Measurements from ENCODE around the gene SH3D19.
"Not testable (repeated sequence)": the region's sequence is repeated elsewhere in the genome, so short reads cannot be mapped to it uniquely, and the experiment has no call there.

The SH3D19 gene

DNA sequence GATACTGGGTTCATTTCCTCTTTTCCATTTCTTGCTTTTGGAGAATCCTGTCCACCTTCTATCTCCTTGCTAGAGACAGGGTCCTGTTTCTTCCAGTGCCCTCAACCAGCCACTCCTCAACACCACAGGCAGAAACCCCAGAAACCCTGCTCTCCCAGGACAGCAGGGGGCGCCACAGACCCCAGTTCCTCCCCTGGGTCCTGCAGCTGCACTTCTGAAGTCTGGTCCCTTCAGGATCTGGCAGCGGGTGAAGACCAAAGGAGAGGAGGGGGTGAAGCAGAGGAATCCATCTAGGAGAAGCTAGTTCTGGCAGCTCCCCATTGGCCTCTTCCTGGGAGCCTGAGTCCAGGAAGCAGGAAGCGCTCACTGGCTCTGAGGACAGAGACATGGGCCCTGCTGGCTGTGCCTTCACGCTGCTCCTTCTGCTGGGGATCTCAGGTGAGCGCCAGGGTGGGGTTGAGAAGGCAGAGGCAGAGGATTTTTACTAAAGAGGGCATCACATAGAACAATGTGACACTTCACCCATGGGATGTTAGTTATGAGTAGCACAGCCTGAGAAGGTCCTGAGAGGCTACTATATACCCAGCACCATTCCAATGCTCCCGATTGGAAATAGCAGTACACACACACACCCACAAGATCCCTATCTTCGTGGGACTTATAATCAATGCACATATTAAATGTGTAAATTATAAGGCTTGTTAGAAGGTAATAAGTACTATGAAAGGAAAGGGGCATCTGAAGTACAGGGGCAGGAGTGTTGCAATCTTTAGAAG is 48.4 kb downstream of the SH3D19 start, which contains the start of gene PRSS48:
Gene PRSS48 (plus strand): TSS at position 375 of the 776 bp plus-strand sequence. CDS start 12 bp downstream, at position 387.
- peak in 1 of 2 donors; percentile 13 for DNase-seq (ENCODE audit: low read depth in 1 of 2, low spot score in 1 of 2)

DNA sequence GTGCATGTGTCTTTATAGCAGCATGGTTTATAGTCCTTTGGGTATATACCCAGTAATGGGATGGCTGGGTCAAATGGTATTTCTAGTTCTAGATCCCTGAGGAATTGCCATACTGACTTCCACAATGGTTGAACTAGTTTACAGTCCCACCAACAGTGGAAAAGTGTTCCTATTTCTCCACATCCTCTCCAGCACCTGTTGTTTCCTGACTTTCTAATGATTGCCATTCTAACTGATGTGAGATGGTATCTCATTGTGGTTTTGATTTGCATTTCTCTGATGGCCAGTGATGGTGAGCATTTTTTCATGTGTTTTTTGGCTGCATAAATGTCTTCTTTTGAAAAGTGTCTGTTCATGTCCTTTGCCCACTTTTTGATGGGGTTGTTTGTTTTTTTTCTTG is 56.5 kb downstream of the SH3D19 start:
- DNase-seq (ENCODE audit: low read depth in 1 of 2, low spot score in 1 of 2): not testable (repeated sequence)

DNA sequence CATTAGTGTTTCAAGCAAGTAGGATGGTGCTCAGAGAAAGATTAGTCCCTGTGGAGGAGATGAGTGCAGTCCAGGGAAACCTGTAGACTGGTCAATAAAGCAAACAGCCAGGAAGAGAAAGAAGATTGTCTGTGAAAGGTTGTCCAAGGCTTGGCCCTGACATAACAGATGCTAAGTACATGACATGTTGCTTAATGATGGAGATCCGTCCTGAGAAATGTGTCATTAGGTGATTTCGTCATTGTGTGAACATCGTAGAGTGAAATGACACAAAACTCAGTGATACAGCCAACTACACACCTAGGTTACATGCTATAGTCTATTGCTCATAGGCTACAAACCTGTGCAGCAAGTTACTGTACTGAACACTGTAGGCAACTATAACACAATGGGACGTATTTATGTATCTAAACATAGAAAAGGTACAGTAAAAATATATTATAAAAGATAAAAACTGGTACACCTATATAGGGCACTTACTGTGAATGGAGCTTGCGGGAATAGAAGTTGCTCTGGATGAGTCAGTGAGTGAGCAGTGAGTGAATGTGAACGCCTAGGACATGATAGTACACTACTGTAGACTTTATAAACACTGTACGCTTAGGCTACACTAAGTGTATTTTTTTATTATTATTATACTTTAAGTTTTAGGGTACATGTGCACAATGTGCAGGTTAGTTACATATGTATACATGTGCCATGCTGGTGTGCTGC is 57.4 kb downstream of the SH3D19 start:
- DNase-seq (ENCODE audit: low read depth in 1 of 2, low spot score in 1 of 2): no peak

DNA sequence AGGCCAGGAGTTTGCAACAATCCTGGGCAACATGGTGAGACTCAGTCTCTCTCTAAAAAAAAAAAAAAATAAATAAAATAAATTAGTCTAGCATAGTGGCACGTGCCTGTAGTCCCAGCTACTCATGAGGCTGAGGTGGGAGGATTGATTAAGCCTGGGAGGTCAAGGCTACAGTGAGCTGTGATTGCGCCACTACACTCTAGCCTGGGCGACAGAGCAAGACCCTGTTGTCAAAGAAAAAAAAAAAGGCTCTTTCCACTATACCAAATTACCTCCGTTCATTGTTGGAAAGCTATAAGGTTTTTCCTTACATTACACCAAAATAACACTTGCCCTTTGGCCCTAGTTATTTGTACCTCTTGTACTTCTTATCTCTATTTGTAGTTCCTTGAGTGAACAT is 58.3 kb downstream of the SH3D19 start:
- no peak for DNase-seq (ENCODE audit: low read depth in 1 of 2, low spot score in 1 of 2)

DNA sequence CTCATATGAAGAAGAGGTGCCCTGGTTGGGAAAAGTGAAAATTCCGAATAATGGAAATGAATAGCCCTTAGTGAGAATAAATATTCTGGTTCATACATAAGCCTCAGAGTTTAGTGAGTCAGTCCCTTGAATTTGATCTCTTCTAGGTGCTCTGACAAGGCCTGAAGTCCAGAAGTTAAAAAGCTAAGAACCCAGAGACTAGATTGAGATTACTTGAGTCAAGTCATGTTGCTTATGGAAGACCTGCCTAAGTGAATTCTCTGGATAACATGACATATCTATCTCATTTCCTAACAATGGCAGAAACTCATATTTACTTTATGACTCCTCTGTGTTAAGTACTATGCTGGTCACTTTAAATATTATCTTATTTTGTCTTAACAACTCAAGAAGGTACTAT is 58.9 kb downstream of the SH3D19 start:
- no peak for DNase-seq (ENCODE audit: low read depth in 1 of 2, low spot score in 1 of 2)

DNA sequence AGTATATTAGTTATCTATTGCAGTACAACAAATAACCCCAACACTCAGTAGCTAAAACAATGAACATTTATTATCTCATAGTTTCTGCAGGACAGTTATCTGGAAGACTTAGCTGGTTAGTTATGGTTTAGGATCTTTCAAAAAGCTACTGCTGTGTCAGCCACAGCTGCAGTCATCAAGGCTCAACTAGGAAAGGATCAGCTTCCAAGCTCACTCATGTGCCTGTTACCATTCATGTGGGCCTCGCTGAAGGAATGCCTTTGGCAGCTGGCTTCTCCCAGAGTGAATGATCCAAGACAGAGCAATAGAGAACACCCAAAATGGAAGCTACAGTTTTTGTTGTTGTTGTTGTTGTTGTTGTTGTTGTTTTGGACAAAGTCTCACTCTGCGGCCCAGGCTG is 62.0 kb downstream of the SH3D19 start:
- DNase-seq (ENCODE audit: low read depth in 1 of 2, low spot score in 1 of 2): no peak

DNA sequence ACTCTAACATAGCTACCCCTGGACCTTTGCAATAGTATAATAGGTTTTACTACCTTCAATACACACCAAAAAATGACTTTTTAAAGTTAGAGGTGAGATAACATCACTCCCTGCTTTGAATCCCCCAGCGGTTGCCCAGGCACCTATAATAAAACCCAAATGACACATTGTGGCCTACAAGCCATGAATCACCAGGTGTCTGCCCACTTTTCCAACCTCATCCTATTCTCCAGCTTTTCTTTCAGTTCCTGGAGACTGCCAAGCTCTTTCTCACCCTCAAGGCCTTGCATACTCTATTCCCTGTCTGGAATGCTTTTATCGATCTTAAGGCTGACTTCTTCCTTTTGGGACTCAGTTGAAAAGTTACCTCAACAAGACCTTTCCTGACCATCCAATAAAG is 64.9 kb downstream of the SH3D19 start:
- no peak for DNase-seq (ENCODE audit: low read depth in 1 of 2, low spot score in 1 of 2)

DNA sequence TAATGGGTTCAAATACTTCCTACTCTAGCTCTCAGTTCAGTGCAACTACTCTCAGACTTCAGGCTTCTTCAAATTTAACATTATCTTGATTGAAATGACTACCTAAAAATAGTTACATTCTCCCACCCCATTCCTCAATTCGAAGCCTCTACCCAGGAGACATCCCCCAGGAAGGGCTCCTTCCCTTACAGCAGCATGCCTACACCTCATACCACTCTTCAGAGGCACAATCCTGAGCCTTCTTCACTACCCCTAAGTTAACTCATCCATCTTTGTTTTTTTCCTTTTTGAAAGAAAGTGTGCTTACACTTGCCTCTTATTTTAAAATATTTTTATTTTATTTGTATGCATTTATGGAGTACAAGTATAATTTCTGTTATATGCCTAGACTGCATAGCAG is 65.7 kb downstream of the SH3D19 start:
- no peak for DNase-seq (ENCODE audit: low read depth in 1 of 2, low spot score in 1 of 2)

DNA sequence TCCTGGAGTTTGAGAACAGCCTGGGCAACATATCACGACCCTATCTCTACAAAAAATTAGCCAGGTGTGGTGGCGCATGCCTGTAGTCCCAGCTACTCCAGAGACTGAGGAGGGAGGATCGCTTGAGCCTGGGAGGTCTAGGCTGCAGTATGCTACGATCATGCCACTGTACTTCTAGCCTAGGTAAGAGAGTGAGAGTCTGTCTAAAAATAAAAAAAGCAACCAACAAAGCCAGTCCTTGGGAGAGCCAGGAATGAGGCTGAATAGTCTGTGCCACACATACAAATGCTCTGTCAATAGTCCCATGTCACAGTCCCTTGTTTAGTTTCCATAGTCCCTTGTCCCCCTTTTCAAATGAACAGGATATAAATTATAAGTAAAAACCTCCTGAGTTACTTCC is 67.7 kb downstream of the SH3D19 start:
- no peak for DNase-seq (ENCODE audit: low read depth in 1 of 2, low spot score in 1 of 2)

DNA sequence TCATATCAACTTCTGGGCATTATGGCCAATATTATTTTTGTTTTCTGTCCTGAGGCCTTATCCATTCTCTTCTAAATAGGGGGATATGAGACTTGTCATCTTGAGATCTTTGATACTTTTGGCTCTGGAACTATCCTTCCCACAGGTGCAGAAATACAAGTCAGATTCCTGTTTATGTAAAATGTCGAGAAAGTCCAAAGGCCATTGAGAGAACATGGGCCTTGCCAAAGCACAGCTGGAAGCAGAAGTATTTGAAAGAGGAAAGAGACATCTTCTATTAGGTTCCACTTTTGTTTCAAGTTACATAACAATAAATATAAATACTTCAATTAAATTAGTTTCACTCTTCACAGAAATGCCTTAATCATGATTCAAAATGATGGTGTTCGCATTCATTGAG is 69.3 kb downstream of the SH3D19 start:
- DNase-seq (ENCODE audit: low read depth in 1 of 2, low spot score in 1 of 2): no peak

DNA sequence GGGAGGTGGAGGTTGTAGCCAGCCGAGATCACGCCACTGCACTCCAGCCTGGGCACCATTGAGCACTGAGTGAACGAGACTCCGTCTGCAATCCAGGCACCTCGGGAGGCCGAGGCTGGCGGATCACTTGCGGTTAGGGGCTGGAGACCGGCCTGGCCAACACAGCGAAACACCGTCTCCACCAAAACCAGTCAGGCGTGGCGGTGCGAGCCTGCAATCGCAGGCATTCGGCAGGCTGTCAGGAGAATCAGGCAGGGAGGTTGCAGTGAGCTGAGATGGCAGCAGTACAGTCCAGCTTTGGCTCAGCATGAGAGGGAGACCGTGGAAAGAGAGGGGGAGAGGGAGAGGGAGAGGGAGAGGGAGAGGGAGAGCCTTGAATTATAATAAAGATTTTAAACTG is 69.7 kb downstream of the SH3D19 start:
- not testable (repeated sequence) for DNase-seq (ENCODE audit: low read depth in 1 of 2, low spot score in 1 of 2)

DNA sequence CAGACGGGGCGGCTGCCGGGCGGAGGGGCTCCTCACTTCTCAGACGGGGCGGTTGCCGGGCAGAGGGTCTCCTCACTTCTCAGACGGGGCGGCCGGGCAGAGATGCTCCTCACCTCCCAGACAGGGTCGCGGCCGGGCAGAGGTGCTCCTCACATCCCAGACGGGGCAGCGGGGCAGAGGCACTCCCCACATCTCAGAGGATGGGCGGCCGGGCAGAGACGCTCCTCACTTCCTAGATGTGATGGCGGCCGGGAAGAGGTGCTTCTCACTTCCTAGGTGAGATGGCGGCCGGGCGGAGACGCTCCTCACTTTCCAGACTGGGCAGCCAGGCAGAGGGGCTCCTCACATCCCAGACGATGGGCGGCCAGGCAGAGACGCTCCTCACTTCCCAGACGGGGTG is 70.2 kb downstream of the SH3D19 start:
- DNase-seq (ENCODE audit: low read depth in 1 of 2, low spot score in 1 of 2): not testable (repeated sequence)

DNA sequence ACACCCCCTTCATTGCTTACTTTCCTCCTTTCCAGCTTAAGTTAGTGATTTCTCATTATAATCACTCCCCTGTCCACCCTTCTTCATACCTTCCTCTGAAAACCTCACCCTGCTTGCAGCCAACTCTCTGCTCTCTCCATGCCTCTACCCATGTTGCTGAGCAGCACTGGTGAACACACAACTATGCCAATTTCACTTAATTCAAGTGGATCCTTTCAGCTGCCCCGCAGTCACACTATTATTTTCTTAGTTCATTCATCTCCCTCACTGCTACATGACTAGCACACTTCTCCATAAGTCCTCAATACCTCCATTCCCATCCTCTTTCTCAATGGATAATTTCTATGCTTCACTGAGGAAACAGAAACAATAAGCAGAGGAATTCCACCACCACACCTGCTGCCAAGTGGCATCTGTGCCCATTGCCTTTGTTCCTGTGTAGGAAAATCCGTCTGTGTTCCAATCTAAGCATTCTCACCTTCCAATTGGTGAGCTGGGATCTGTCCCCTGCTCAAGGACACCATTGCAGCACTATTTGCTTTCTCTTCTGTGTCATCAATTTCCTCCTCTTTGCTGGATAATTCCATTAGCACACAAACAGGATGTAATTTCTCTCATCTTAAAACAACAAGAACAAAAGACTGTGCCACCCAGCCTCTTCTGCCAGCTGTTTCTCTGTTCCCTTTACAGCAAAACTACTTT is 73.7 kb downstream of the SH3D19 start:
- DNase-seq (ENCODE audit: low read depth in 1 of 2, low spot score in 1 of 2): no peak

DNA sequence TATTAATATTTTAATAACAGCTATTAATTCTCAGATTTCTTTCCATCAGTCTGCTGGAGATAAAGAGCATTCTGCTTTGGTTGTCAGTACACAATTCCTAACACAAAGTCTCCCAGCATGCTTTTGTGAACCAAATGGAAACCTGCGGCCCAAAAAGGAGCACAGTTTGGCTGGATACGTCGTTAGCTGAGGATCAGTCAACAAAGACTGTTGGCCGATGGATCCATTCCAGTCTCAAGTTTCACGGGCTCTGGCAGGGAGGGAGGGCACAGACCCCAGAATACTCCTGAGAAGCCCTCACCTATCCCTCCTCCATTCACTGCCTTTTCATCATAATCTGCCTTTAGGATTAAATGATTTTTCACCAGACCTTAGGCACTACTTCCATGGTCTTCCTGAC is 74.7 kb downstream of the SH3D19 start:
- DNase-seq (ENCODE audit: low read depth in 1 of 2, low spot score in 1 of 2): no peak

DNA sequence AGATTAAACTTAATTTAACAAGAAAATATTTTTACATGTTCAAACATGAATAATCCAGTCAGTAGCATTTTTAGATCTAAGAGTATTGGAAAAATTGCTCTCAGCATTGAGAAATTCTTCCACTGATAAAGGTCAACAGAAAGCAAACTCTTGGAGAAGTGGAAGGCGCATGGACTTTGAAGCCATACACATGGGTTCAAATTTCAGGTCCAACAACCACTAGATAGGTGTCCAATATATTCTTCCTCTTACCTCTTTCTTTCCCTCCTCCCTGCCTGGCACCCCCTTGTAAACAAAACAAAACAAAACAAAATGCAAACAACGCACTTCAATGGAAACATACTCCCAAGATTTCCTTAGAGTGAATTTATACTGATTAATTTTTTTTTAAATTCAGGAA is 76.9 kb downstream of the SH3D19 start:
- DNase-seq (ENCODE audit: low read depth in 1 of 2, low spot score in 1 of 2): no peak

DNA sequence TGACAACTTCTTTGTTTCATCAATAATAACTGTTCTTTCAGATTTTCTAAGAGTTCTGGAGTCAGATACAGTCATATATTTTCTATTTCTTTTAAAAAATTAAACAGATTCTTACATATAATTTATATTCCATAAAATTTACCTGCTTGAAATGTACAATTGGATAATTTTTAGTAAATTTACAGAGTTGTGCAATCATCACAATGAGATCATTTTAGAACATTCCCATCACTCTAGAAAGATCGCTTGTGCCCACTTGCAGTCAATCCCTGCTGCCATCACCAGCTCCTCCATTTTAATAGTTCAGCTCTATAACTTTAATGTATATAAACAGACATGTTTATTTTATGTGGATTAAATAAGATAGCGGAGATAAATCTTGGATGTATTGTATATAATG is 78.0 kb downstream of the SH3D19 start:
- no peak for DNase-seq (ENCODE audit: low read depth in 1 of 2, low spot score in 1 of 2)

DNA sequence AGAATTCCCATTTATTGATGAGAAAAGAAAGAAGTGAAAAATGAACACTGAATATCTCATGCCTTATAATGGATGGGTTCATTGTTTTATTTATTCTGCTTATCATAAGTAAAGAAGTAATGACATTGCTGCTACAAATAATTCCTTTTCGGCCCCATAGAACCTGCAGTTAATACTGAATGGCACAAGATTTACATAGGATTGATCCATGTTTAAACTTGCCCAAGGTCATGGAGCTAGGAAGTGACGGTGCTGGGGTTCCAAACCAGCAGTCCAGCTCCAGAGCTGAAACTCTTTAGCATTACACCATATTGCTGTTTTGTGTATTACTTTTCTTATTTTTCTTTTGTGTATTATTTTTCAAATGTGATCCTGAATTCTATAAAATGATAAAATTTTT is 78.7 kb downstream of the SH3D19 start:
- no peak for DNase-seq (ENCODE audit: low read depth in 1 of 2, low spot score in 1 of 2)

DNA sequence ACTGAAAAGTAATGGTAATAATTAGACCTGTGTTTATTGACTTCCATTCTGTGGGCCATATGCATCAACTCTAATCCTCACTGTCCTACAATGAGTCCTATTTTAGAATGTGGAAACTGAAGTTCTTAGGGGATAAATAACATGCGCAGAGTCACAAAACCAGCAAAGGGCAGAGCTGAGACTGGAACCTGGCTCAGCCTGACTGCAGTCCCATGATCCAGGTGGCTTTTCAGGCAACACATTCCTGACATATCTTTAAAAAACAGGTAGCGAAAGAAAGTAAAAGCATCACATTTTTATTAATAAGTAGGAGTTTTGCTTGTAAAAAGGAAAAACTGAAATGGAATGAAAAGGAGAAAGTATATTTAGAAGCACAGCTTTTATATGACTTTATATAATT is 83.1 kb downstream of the SH3D19 start:
- no peak for DNase-seq (ENCODE audit: low read depth in 1 of 2, low spot score in 1 of 2)

DNA sequence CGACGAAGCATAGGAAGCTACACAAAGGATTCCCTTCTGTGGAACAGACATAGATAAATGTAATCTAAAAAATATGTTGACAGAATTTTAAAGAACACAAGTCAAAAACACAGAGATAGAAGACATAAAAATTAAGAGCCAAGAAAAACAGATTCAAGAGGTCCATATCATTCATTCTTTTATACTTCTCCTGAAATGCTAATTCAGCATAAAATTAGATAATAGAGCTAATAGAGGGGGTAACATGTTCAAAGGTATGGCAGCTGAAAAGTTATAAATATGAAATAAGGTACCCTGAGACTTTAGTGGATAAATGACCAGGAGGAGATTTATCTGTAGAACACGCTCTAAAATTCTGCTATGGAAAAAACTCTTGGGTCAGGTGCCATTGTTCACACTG is 85.8 kb downstream of the SH3D19 start:
- DNase-seq (ENCODE audit: low read depth in 1 of 2, low spot score in 1 of 2): no peak

DNA sequence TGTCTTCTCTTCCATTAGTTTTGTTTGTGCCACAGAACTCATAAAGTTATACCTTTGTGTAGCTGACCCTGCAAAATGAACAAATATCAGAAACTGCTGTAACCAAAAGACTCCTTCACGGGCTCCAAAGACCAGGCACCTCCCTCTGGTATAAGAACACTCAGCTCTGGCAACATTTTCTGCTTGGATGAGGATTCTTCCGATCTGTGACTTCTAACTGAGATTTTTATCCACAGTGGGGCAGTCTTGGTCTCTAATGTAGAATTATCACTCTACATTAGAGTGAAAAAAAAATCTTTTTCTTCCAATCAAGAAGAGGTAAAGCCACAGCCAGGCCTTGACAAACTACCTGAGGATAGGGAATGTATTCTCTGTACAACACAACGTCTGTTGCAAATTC is 86.9 kb downstream of the SH3D19 start:
- no peak for DNase-seq (ENCODE audit: low read depth in 1 of 2, low spot score in 1 of 2)

DNA sequence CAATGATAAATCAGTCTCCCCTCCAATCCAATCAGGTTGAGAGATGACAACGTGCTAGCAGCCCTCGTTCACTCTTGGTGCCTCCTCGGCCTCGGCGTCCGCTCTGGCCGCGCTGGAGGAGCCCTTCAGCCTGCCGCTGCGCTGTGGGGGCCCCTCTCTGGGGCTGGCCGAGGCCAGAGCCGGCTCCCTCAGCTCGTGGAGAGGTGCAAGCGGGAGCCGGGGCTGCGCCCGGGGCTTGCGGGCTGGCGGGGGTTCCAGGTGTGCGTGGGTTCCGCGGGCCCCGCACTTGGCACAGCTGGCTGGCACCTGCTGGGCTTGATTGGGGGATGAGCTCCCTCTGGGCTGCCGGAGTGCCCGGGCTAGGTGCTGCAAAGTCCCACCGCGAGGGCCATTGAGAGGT is 89.4 kb downstream of the SH3D19 start:
- no peak for DNase-seq (ENCODE audit: low read depth in 1 of 2, low spot score in 1 of 2)

DNA sequence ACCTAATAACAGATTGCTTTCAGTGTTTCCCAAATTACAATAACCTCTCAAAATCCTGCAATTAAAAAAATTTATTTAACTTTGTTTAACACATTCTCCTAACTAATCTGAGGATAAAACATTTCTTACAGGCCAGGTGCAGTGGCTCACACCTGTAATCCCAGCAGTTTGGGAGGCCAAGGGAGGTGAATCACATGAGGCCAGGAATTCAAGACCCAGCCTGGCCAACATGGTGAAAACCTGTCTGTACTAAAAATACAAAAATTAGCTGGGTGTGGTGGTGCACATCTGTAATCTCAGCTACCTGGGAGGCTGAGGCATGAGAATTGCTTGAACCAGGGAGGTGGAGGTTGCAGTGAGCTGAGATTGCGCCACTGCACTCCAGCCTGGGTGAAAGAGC is 90.0 kb downstream of the SH3D19 start:
- DNase-seq (ENCODE audit: low read depth in 1 of 2, low spot score in 1 of 2): not testable (repeated sequence)

Measured in stimulated activated CD4-positive, alpha-beta T cell treated with anti-CD3 and anti-CD28 coated beads, Interleukin-15, amount 100 ng/mL, for 1 hour (primary cell).